GM12878 (cell line): ENCODE measurements around the gene PSMC3. TPM values are rescaled to one million over a fixed set of nuclear protein-coding genes. Genes with fewer than 3 reads are reported as not detected.
A peak's percentile ranks its signal among the peaks of the same experiment; 100 is the strongest.

Experiments used
- ATAC-seq: fragments of 200-7000 bp; cut with Tn5 transposase; 3 replicates; pipeline ENCODE4 v1.9.1; 2020; ENCODE audit warnings: mild to moderate bottlenecking, moderate library complexity
- BruUV-seq: library from RNA; stranded (reverse); fragments of 400-500 nt; replicated peaks from 2 replicates; lab custom pipeline; 2021; lab: Mats Ljungman, UMichigan
- CTCF ChIA-PET: fragments of 300-600 bp; sonication (Branson Sonifier 250); formaldehyde crosslinking; extraction: SDS; loops from one replicate; lab custom pipeline; 2021; ENCODE audit warnings: inconsistent platforms; lab: Yijun Ruan, JAX
- POLR2A ChIA-PET: fragments of 350-600 bp; formaldehyde crosslinking; extraction: SDS; loops from one replicate; lab custom pipeline; 2021; ENCODE audit warnings: inconsistent platforms; lab: Charles Lee
- RAD21 ChIA-PET: fragments of 300-600 bp; sonication (Branson Sonifier 250); formaldehyde crosslinking; loops from one replicate; lab custom pipeline; 2023; ENCODE audit warnings: antibody characterized with exemption; ENCODE audit not compliant: unreplicated experiment; lab: Charles Lee
- SMC1A ChIA-PET: fragments of 300-600 bp; sonication (Branson Sonifier 250); formaldehyde crosslinking; loops from one replicate; lab custom pipeline; 2023; ENCODE audit not compliant: unreplicated experiment, uncharacterized antibody; lab: Charles Lee
- DNase-seq: peaks from one replicate; pipeline ENCODE4 v3.0.0-alpha.2; 2011; ENCODE audit warnings: low read depth, low spot score
- FAIRE-seq: peaks from 3 replicates; lab custom pipeline; 2011; peaks lifted over from hg19 to GRCh38; lab: Jason Lieb, UNC
- H2AFZ ChIP-seq: 2 replicates; pipeline ENCODE4 v1.6.0; 2011; ENCODE audit warnings: low read depth, low read length, control low read depth; ENCODE audit not compliant: control insufficient read depth
- H3K27ac ChIP-seq: 2 replicates; pipeline ENCODE4 v1.5.1; 2011; ENCODE audit warnings: control low read depth; ENCODE audit not compliant: control insufficient read depth, insufficient read depth
- H3K27me3 ChIP-seq, 2 experiments: replicated peaks in 1 of 2; 2 replicates each; pipeline versions ENCODE4 v1.6.0 to v1.6.1; 2011; ENCODE audit warnings: low read length in 1 of 2; ENCODE audit not compliant: control insufficient read depth in 2 of 2, insufficient read depth in 2 of 2
- H3K36me3 ChIP-seq, 2 experiments: 2 replicates each; pipeline ENCODE4 v1.5.1; 2011; ENCODE audit warnings: low read length in 1 of 2; ENCODE audit not compliant: control insufficient read depth in 2 of 2, insufficient read depth in 2 of 2
- H3K4me1 ChIP-seq: 2 replicates; pipeline ENCODE4 v1.6.1; 2011; ENCODE audit warnings: mild to moderate bottlenecking, low read length, moderate library complexity, mixed read lengths; ENCODE audit not compliant: control insufficient read depth, insufficient read depth
- H3K4me2 ChIP-seq: 2 replicates; pipeline ENCODE4 v1.6.0; 2011; ENCODE audit warnings: control low read depth; ENCODE audit not compliant: control insufficient read depth, insufficient read depth
- H3K4me3 ChIP-seq: fragments of 200-600 bp; sonication (generic); 2 replicates; pipeline ENCODE4 v1.5.1; 2016
- H3K79me2 ChIP-seq: 2 replicates; pipeline ENCODE4 v1.6.0; 2011; ENCODE audit warnings: low read length; ENCODE audit not compliant: control insufficient read depth, insufficient read depth
- H3K9ac ChIP-seq: 2 replicates; pipeline ENCODE4 v1.8.0; 2011; ENCODE audit warnings: low read length, control low read depth, mixed read lengths; ENCODE audit not compliant: control insufficient read depth, insufficient read depth
- H3K9me3 ChIP-seq: replicated peaks from 3 replicates; pipeline ENCODE4 v1.5.1; 2011; ENCODE audit warnings: mild to moderate bottlenecking, low read length; ENCODE audit not compliant: control insufficient read depth, insufficient read depth
- H4K20me1 ChIP-seq: 2 replicates; pipeline ENCODE4 v1.6.0; 2011; ENCODE audit not compliant: control insufficient read depth, insufficient read depth
- BCL11A ChIP-seq: IDR thresholded peaks from 2 replicates; pipeline ENCODE4 v1.6.1; 2011; ENCODE audit warnings: low read depth, low read length
- BRCA1 ChIP-seq: IDR thresholded peaks from 2 replicates; pipeline ENCODE4 v1.6.1; 2011; ENCODE audit warnings: low read depth, low read length, improper control_type of control experiment
- CHD4 ChIP-seq: fragments of 200-600 bp; sonication (generic); IDR thresholded peaks from 2 replicates; pipeline ENCODE4 v1.6.1; 2016; ENCODE audit warnings: mild to moderate bottlenecking
- NR2C1 ChIP-seq: fragments of 450-650 bp; IDR thresholded peaks from 2 replicates; pipeline ENCODE4 v1.6.1; 2017; ENCODE audit warnings: antibody characterized with exemption, mild to moderate bottlenecking, moderate library complexity
- POLR2AphosphoS5 ChIP-seq: IDR thresholded peaks from 2 replicates; pipeline ENCODE4 v1.6.1; 2011; ENCODE audit warnings: mild to moderate bottlenecking, low read length, inconsistent platforms
- RAD51 ChIP-seq: fragments of 450-650 bp; IDR thresholded peaks from 2 replicates; pipeline ENCODE4 v1.6.1; 2016; ENCODE audit warnings: moderate library complexity, mild to moderate bottlenecking, inconsistent platforms
- SRF ChIP-seq, 2 experiments: IDR thresholded peaks; 2 replicates each; pipeline ENCODE4 v1.6.1; 2011; ENCODE audit warnings: low read depth in 2 of 2, low read length in 2 of 2, mild to moderate bottlenecking in 1 of 2, moderate library complexity in 1 of 2
- WGBS: methylation state at CpG from one replicate; pipeline ENCODE4 v1.1.6; 2016; ENCODE audit warnings: low lambda C conversion rate; ENCODE audit not compliant: insufficient replicate concordance, insufficient coverage; ENCODE audit errors: missing lambda C conversion rate; 5-methylcytosine and 5-hydroxymethylcytosine counted together
- in situ Hi-C: fragments of 300-500 bp; cut with MboI; formaldehyde crosslinking; loops from 9 replicates; pipeline ENCODE4 v1.14.3; 2018; ENCODE audit warnings: mixed read lengths
- intact Hi-C: fragments of 100-400 bp; cut with micrococcal nuclease; formaldehyde crosslinking; loops from one replicate; pipeline ENCODE4 v1.14.2; 2022; ENCODE audit not compliant: unreplicated experiment
- polyA plus RNA-seq, 11 experiments: library from polyadenylated mRNA; depleted of rRNA in 4 of 11; unstranded in 6 of 11; stranded (reverse) in 5 of 11; fragments of >200 nt; fragmentation: Nextera tagmentation in 4 of 11; fragmentation: Illumina TruSeq in 1 of 11; extraction: Ambion mirVana in 4 of 11; extraction: Trizol in 1 of 11; gene quantifications; 1 replicate in 1 of 11; 2 replicates in 10 of 11; pipeline versions ENCODE4 v1.2.1 to v1.2.3, GENCODE V29; 2011 to 2016; ENCODE audit warnings: inconsistent platforms in 2 of 11, missing spikeins in 2 of 11, low read depth in 1 of 11
- total RNA-seq, 4 experiments: library from RNA; depleted of rRNA in 3 of 4; stranded (reverse); fragments of >200 nt in 3 of 4; fragmentation: Illumina TruSeq in 1 of 4; extraction: Trizol in 1 of 4; gene quantifications; 2 replicates each; pipeline versions ENCODE4 v1.2.1 to v1.2.3, GENCODE V29; 2013 to 2021
- TF ChIP-seq, protein P1 (sequence below): fragments of 450-650 bp; IDR thresholded peaks from 2 replicates; pipeline ENCODE4 v1.6.1; 2016; ENCODE audit warnings: mild to moderate bottlenecking

The PSMC3 gene
- total and polyA plus RNA-seq, 10 of the 15 experiments (the other 5 are each of a cell fraction or from before 2014, with no cell fraction given): 39.5 to 289 (median 155) TPM

DNA sequence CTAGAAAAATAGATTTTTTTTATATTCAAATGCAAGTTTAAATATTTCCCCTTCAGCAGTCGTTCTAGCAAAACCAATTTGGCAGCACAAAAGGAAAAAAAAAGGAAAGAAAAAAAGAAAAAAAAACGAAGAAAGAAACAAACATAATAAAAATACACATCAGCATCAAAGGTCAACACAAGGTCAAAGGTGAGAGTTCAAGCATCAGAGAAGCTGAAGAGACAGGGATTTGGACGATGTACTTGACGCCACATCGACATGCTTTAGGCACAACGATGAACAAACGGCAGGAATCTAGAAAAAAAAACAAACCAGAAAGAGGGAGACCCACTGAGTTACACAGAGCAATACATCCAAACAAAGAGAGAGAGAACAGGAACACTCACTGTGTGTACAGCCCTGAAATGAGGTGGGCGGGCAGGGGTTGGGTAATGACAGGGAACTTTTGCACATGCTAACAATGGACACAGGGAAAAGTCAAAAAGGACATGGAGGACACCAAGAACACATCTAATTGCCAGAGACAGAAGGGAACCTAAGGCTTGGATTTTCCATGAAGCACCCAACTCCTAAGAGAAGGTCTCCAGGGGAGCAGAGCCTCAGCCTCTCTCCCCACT lies 42.5 kb upstream of the PSMC3 start:
- TF ChIP-seq POLR2AphosphoS5 (no peak), NR2C1 (peak; percentile 67), BCL11A (no peak), SRF (IDR thresholded peaks at IDR 0.05; ENCODE audit: low read depth in 2 of 2, low read length in 2 of 2) (no peak), RAD51 (no peak), BRCA1 (no peak), CHD4 (no peak)
- TF ChIP-seq, protein P1, sequence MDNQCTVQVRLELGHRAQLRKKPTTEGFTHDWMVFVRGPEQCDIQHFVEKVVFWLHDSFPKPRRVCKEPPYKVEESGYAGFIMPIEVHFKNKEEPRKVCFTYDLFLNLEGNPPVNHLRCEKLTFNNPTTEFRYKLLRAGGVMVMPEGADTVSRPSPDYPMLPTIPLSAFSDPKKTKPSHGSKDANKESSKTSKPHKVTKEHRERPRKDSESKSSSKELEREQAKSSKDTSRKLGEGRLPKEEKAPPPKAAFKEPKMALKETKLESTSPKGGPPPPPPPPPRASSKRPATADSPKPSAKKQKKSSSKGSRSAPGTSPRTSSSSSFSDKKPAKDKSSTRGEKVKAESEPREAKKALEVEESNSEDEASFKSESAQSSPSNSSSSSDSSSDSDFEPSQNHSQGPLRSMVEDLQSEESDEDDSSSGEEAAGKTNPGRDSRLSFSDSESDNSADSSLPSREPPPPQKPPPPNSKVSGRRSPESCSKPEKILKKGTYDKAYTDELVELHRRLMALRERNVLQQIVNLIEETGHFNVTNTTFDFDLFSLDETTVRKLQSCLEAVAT: 0 out of 2 replicates have a peak, but pooled peaks have one; percentile 18
- H4K20me1 ChIP-seq: no peaks in the 10 kb centered on the region; the same call in 1 of the 2 replicates
- RAD21 ChIA-PET: no interaction called here
- H3K4me1 ChIP-seq: no peaks in the 10 kb centered on the region
- intact Hi-C loops (no loop called here), in situ Hi-C loops (no loop called here)
- H3K27me3 ChIP-seq: no peaks in the 10 kb centered on the region
- H3K9ac ChIP-seq: no peak overlapping the region
- FAIRE-seq: no peak
- no peak for ATAC-seq
- SMC1A ChIA-PET: no interaction called here
- no peak for DNase-seq
- H3K79me2 ChIP-seq: no peaks in the 10 kb centered on the region; the same call in 1 of the 2 replicates
- H3K4me3 ChIP-seq: no peak overlapping the region
- no peak overlapping the region for H3K27ac ChIP-seq
- CTCF ChIA-PET: no interaction called here
- POLR2A ChIA-PET: interaction anchor here (0.6 kb wide), 1 partner anchor 169 kb away, joined by 4 read pairs; no protein-coding TSS in a partner anchor
- WGBS: 74% methylated on average over 8 of the region's 8 CpGs
- peaks cover 43 to 49% of the 10 kb centered on the region in 2 experiments for H3K36me3 ChIP-seq
- BruUV-seq: no TSS peak
- H2AFZ ChIP-seq: no peak overlapping the region
- no peak overlapping the region for H3K4me2 ChIP-seq
- no peaks in the 10 kb centered on the region for H3K9me3 ChIP-seq
